Activated CD4-positive, CD25-positive, alpha-beta regulatory T cell treated with anti-CD3 and anti-CD28 coated beads, Interleukin-2, amount 50 U/mL, for 72 hours (primary cell): Measurements from ENCODE around the gene HMX3.

ENCODE experiments used
- DNase-seq: peaks from one replicate; pipeline ENCODE4 v3.0.0; 2021

Gene HMX3

DNA sequence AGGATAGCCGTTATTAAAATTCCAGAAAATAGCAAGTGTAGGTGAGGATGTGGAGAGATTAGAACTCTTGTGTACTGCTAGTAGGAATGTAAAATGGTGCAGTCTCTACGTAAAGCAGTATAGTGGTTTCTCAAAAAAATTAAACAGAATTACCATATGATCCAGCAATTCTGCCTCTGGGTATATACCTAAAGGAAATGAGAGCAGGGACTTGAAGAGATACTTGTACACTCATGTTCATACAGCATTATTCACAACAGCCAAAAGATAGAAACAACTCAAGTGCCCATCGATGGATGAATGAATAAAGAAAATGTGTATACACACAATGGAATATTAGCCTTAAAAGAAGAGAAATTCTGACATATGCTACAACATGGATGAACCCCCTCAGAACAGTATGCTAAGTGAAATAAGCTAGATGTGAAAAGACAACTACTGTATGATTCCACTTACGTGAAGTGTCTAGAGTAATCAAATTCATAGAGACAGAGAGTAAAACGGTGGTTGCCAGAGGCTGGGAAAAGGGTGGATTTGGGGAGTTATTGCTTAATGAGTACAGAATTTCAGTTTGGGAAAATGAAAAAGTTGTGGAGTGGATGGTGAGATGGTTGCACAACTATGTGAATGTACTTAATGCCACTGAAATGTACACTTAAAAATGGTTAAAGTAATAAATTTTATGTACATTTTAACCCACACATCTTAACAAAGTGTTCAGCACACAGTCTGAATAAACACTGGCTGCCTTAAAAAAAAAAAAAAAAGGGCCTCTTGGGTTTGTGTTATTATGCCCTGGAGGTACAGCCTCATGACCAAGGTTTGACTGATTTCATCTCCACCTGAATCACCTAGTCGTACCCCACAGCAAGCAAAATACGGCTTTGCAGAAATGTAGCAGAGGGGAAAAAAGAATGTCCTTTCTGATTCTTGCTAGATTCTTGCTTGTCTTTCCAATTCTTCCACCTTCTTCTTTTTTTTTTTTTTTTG lies 44.6 kb downstream of the HMX3 start:
- DNase-seq: no peak

DNA sequence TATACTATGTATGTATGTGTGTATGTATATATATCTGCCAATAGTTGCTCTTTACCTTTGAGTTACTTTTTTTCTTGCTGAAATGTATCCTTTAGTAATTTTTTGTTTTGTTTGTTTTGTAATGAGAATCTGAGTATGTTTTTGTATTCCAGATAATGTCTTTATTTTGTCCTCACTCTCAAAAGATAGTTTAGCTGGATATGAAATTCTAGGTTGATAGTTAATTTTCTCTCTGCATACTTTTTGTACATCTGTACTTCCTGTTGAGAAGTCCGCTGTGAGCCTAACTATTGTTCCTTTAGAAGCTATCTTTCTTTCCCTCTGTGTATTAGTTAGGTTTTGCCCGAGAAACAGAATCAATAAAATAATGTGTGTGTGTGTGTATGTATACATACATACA lies 48.0 kb downstream of the HMX3 start:
- DNase-seq: no peak

DNA sequence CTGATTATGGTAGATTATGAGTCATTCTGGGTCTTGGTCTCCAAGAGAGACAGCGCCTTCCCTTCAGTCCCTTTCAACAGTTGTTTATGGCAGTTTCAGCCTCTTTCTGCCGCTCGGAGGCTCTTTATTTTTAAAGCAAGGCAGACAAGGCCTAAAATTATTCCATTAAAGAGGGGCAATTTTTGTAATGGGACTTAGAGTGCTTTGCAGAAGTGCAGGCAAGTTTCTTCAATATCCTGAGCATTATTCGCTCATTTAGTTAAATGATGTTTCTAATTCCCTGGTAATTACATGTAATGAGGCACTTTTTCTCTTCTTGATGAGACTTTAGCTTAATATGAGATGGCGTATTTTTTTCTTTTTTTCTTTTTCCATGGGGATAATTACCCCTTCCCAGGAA lies 52.0 kb downstream of the HMX3 start:
- DNase-seq: no peak
